Measurements from ENCODE around the gene LKAAEAR1.

LKAAEAR1 gene

GRCh38 chr20:64129146-64129782 lies 45.1 kb upstream of the LKAAEAR1 start:
- TF ChIP-seq FOXP2 (optimal IDR thresholded peaks at IDR 0.05; ENCODE audit: borderline replicate concordance, extremely low read depth, extremely low read length, insufficient read depth) (no peak), SIN3A (IDR thresholded peaks at IDR 0.05; ENCODE audit: borderline replicate concordance, insufficient read depth, low read length) (no peak), TAF1 (IDR thresholded peaks at IDR 0.05; ENCODE audit: borderline replicate concordance, insufficient read depth, low read length) (no peak), POLR2AphosphoS5 (IDR thresholded peaks at IDR 0.05; ENCODE audit: low read depth, low read length) (no peak)
- TF ChIP-seq, protein P1, sequence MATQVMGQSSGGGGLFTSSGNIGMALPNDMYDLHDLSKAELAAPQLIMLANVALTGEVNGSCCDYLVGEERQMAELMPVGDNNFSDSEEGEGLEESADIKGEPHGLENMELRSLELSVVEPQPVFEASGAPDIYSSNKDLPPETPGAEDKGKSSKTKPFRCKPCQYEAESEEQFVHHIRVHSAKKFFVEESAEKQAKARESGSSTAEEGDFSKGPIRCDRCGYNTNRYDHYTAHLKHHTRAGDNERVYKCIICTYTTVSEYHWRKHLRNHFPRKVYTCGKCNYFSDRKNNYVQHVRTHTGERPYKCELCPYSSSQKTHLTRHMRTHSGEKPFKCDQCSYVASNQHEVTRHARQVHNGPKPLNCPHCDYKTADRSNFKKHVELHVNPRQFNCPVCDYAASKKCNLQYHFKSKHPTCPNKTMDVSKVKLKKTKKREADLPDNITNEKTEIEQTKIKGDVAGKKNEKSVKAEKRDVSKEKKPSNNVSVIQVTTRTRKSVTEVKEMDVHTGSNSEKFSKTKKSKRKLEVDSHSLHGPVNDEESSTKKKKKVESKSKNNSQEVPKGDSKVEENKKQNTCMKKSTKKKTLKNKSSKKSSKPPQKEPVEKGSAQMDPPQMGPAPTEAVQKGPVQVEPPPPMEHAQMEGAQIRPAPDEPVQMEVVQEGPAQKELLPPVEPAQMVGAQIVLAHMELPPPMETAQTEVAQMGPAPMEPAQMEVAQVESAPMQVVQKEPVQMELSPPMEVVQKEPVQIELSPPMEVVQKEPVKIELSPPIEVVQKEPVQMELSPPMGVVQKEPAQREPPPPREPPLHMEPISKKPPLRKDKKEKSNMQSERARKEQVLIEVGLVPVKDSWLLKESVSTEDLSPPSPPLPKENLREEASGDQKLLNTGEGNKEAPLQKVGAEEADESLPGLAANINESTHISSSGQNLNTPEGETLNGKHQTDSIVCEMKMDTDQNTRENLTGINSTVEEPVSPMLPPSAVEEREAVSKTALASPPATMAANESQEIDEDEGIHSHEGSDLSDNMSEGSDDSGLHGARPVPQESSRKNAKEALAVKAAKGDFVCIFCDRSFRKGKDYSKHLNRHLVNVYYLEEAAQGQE (IDR thresholded peaks at IDR 0.05; ENCODE audit: insufficient read depth in 1 of 2, low read depth in 2 of 2, low read length in 2 of 2), result no peak

DNA sequence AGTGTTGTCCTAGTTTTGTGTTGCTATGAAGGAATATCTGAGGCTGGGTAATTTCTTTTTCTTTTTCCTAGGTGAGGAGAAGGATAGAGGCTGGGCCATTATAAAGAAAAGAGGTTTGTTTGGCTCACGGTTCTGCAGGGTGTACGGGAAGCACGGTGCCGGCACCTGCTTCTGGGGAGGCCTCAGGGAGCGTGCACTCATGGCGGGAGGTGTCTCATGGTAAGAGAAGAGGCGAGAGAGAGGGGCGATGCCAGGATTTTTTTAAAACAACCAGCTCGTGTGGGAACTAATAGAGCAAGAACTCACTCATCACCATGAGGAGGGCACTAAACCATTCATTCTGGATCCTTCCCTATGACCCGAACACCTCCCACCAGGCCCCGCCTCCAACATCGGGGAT lies 37.4 kb upstream of the LKAAEAR1 start:
- TF ChIP-seq TAF1 (IDR thresholded peaks at IDR 0.05; ENCODE audit: borderline replicate concordance, insufficient read depth, low read length), result no peak
- no peak for TF ChIP-seq FOXP2 (optimal IDR thresholded peaks at IDR 0.05; ENCODE audit: borderline replicate concordance, extremely low read depth, extremely low read length, insufficient read depth)
- TF ChIP-seq POLR2AphosphoS5 (IDR thresholded peaks at IDR 0.05; ENCODE audit: low read depth, low read length), result no peak
- no peak for TF ChIP-seq SIN3A (IDR thresholded peaks at IDR 0.05; ENCODE audit: borderline replicate concordance, insufficient read depth, low read length)
- TF ChIP-seq, protein P1 (IDR thresholded peaks at IDR 0.05; ENCODE audit: insufficient read depth in 1 of 2, low read depth in 2 of 2, low read length in 2 of 2), result no peak

DNA sequence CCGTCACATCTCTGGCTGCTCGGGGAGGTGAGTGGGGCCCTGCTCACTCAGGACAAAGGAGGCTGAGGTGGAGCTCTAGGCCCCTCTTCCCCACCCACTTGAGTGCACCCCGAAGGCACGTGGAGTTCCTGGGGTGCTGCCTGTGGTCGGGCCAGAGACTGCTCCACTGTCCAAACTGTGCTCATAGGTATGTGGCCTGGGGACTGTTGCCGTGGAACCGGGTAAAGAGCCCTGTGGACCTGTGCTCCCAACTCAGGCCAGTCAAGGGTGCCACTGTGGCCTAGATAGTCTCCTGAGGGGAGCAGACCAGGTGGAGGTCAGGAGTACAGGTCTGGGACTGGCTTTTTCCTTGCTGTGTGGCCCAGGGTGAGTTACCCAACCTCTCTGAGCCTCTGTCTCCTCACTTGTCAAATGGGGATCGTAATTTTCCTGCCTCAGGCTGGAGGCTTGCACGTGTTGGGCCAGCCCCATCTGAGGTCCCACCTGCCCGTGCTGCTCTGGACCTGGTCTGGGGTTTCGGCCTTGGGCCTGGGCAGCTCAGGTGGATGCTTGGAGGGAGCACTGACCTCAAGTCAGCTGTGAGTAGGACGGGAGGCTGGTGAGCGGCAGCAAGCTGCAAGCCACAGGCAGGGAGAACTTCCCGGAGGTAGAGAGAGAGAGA lies 35.6 kb upstream of the LKAAEAR1 start:
- TF ChIP-seq, protein P1 (IDR thresholded peaks at IDR 0.05; ENCODE audit: insufficient read depth in 1 of 2, low read depth in 2 of 2, low read length in 2 of 2), result no peak
- TF ChIP-seq FOXP2 (optimal IDR thresholded peaks at IDR 0.05; ENCODE audit: borderline replicate concordance, extremely low read depth, extremely low read length, insufficient read depth), result no peak
- TF ChIP-seq SIN3A (IDR thresholded peaks at IDR 0.05; ENCODE audit: borderline replicate concordance, insufficient read depth, low read length), result no peak
- no peak for TF ChIP-seq TAF1 (IDR thresholded peaks at IDR 0.05; ENCODE audit: borderline replicate concordance, insufficient read depth, low read length)
- no peak for TF ChIP-seq POLR2AphosphoS5 (IDR thresholded peaks at IDR 0.05; ENCODE audit: low read depth, low read length)

DNA sequence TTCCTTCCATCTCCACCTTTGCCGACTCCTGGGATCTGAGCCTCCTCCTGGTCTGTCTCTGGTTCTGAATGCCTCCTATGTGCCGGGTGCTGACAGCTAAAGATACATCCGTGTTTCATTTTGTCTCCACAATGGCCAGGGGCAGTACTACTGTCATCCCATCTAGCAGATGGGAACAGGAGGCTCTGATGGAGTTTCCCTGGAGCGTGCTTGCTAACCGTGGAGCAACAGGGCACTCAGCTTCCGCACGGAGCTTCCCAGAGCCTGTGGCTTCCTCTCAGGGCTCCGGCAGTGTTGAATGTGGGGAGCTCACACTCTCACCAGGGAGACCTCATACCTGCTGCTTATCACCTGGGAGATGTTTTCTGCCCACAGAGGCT lies 35.1 kb upstream of the LKAAEAR1 start:
- no peak for TF ChIP-seq FOXP2 (optimal IDR thresholded peaks at IDR 0.05; ENCODE audit: borderline replicate concordance, extremely low read depth, extremely low read length, insufficient read depth)

- TF ChIP-seq SIN3A (IDR thresholded peaks at IDR 0.05; ENCODE audit: borderline replicate concordance, insufficient read depth, low read length), result no peak
- TF ChIP-seq, protein P1 (IDR thresholded peaks at IDR 0.05; ENCODE audit: insufficient read depth in 1 of 2, low read depth in 2 of 2, low read length in 2 of 2), result no peak
Observed at GRCh38 chr20:64116541-64117431, 32.6 kb upstream of the LKAAEAR1 start.

Data from PFSK-1 (cell line).